ENCODE data around the gene RFLNA. TPM values are rescaled to one million over a fixed set of nuclear protein-coding genes. Genes with fewer than 3 reads are reported as not detected.

RFLNA gene
- total and polyA plus RNA-seq, 2 donors (not counting 1 experiment from before 2014, with no cell fraction given), result not detected

DNA sequence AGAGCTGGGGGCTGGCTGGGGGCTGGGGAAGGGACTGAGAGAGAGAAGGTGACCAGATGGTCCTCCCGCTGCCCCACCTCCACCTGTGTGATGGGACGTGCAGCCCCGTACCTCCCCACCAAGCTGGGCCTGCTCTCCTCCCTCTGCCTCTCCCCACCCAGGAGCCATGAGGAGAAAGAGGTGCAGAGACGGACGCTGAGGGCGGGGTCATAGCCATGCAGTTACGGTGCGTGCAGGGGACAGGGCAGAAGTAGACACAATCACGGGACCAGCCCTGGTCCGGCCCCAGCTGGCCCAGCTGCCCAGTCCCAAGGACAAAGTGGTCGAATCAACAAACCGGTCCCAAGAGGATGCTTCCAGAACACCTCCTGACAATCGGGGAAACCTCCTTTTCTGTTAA, 33.2 kb downstream of the RFLNA start:
- Mint-ChIP-seq H3K27me3 (no peaks in the 10 kb centered on the region), H3K9me3 (ENCODE audit: insufficient read depth) (peaks cover 4% of the 10 kb centered on the region), H3K27ac (no peak overlapping the region), H3K4me1 (no peaks in the 10 kb centered on the region), H3K4me3 (no peak overlapping the region)
- CTCF ChIA-PET, result no interaction called here
- intact Hi-C loops (cut with micrococcal nuclease), result no loop called here
- DNase-seq, result no peak
- Histone ChIP-seq H3K36me3 (replicated peaks in 1 of 2; ENCODE audit: control extremely low read depth in 1 of 2, control insufficient read depth in 1 of 2, extremely low read depth in 1 of 2, insufficient read depth in 2 of 2, low read length in 1 of 2) (peaks cover 0 to 52% of the 10 kb centered on the region in 2 experiments), H2AFZ (ENCODE audit: insufficient read depth, low read depth, low read length, poor library complexity, severe bottlenecking) (no peak overlapping the region), H3K9me3 (ENCODE audit: control extremely low read depth in 1 of 3, control insufficient read depth in 2 of 3, insufficient read depth in 1 of 3, low read length in 2 of 3) (peaks cover 0 to 34% (median 13%) of the 10 kb centered on the region in 3 donors), H3K4me2 (replicated peaks; ENCODE audit: low read depth, low read length, poor library complexity, severe bottlenecking) (no peak overlapping the region), H3K27me3 (replicated peaks in 1 of 4; ENCODE audit: control extremely low read depth in 1 of 4, control insufficient read depth in 3 of 4, insufficient read depth in 4 of 4, low read length in 3 of 4) (no peaks in the 10 kb centered on the region), H3K4me1 (ENCODE audit: control insufficient read depth in 2 of 2, insufficient read depth in 2 of 2, low read length in 2 of 2) (no peaks in the 10 kb centered on the region), H3K9ac (ENCODE audit: low read length) (no peak overlapping the region), H3K4me3 (ENCODE audit: control extremely low read depth in 1 of 5, extremely low read depth in 1 of 5, insufficient read depth in 1 of 5, low read depth in 2 of 5, low read length in 4 of 5) (no peak overlapping the region), H3K79me2 (ENCODE audit: control insufficient read depth, insufficient read depth, low read length) (no peaks in the 10 kb centered on the region), H4K20me1 (ENCODE audit: control insufficient read depth, insufficient read depth, low read length, poor library complexity, severe bottlenecking) (no peaks in the 10 kb centered on the region), H3K27ac (ENCODE audit: low read length in 2 of 2) (no peak overlapping the region)
- no peak for ATAC-seq (ENCODE audit: low read depth)
- POLR2A ChIA-PET, result no interaction called here
- 93% methylated on average over 12 of the region's 13 CpGs for WGBS (ENCODE audit: insufficient coverage)
- TF ChIP-seq EZH2 (IDR thresholded peaks at IDR 0.05; ENCODE audit: borderline replicate concordance, insufficient read depth, low read depth, low read length, poor library complexity, severe bottlenecking), result no peak
- TF ChIP-seq, protein P1, sequence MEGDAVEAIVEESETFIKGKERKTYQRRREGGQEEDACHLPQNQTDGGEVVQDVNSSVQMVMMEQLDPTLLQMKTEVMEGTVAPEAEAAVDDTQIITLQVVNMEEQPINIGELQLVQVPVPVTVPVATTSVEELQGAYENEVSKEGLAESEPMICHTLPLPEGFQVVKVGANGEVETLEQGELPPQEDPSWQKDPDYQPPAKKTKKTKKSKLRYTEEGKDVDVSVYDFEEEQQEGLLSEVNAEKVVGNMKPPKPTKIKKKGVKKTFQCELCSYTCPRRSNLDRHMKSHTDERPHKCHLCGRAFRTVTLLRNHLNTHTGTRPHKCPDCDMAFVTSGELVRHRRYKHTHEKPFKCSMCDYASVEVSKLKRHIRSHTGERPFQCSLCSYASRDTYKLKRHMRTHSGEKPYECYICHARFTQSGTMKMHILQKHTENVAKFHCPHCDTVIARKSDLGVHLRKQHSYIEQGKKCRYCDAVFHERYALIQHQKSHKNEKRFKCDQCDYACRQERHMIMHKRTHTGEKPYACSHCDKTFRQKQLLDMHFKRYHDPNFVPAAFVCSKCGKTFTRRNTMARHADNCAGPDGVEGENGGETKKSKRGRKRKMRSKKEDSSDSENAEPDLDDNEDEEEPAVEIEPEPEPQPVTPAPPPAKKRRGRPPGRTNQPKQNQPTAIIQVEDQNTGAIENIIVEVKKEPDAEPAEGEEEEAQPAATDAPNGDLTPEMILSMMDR (IDR thresholded peaks at IDR 0.05), result no peak

DNA sequence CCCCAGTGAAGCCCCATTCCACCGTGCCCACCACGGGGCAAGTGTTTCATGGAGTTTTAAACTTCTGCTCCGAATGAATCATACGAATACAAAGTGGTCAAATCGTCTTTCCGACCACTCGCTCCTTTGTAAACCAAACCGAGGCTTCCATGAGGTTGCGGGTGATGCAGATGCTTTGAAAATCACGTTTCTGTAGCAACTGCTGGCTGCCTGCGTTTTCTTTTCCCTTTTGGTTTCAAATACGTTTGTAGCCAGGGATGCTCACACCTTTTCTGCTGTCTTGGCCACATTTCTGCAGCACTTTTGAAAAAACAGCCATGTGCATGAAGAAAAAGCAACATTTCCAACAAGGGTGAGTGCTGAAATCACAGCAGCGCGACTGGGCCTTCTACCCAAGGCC, 33.7 kb downstream of the RFLNA start:
- Mint-ChIP-seq H3K9me3 (ENCODE audit: insufficient read depth) (peaks cover 3% of the 10 kb centered on the region), H3K27ac (no peak overlapping the region), H3K4me1 (no peaks in the 10 kb centered on the region), H3K4me3 (no peak overlapping the region), H3K27me3 (no peaks in the 10 kb centered on the region)
- Histone ChIP-seq H2AFZ (ENCODE audit: insufficient read depth, low read depth, low read length, poor library complexity, severe bottlenecking) (no peak overlapping the region), H3K79me2 (ENCODE audit: control insufficient read depth, insufficient read depth, low read length) (no peaks in the 10 kb centered on the region), H3K9me3 (ENCODE audit: control extremely low read depth in 1 of 3, control insufficient read depth in 2 of 3, insufficient read depth in 1 of 3, low read length in 2 of 3) (peaks cover 0 to 31% (median 10%) of the 10 kb centered on the region in 3 donors), H4K20me1 (ENCODE audit: control insufficient read depth, insufficient read depth, low read length, poor library complexity, severe bottlenecking) (no peaks in the 10 kb centered on the region), H3K36me3 (replicated peaks in 1 of 2; ENCODE audit: control extremely low read depth in 1 of 2, control insufficient read depth in 1 of 2, extremely low read depth in 1 of 2, insufficient read depth in 2 of 2, low read length in 1 of 2) (peaks cover 0 to 52% of the 10 kb centered on the region in 2 experiments), H3K27ac (ENCODE audit: low read length in 2 of 2) (no peak overlapping the region), H3K27me3 (replicated peaks in 1 of 4; ENCODE audit: control extremely low read depth in 1 of 4, control insufficient read depth in 3 of 4, insufficient read depth in 4 of 4, low read length in 3 of 4) (no peaks in the 10 kb centered on the region), H3K9ac (ENCODE audit: low read length) (no peak overlapping the region), H3K4me1 (ENCODE audit: control insufficient read depth in 2 of 2, insufficient read depth in 2 of 2, low read length in 2 of 2) (no peaks in the 10 kb centered on the region), H3K4me3 (ENCODE audit: control extremely low read depth in 1 of 5, extremely low read depth in 1 of 5, insufficient read depth in 1 of 5, low read depth in 2 of 5, low read length in 4 of 5) (no peak overlapping the region), H3K4me2 (replicated peaks; ENCODE audit: low read depth, low read length, poor library complexity, severe bottlenecking) (no peak overlapping the region)
- WGBS (ENCODE audit: insufficient coverage), result 96% methylated on average over 14 of the region's 14 CpGs
- ATAC-seq (ENCODE audit: low read depth), result no peak
- TF ChIP-seq, protein P1 (IDR thresholded peaks at IDR 0.05), result no peak
- TF ChIP-seq EZH2 (IDR thresholded peaks at IDR 0.05; ENCODE audit: borderline replicate concordance, insufficient read depth, low read depth, low read length, poor library complexity, severe bottlenecking), result no peak
- no peak for DNase-seq
- CTCF ChIA-PET, result no interaction called here
- POLR2A ChIA-PET, result no interaction called here
- intact Hi-C loops (cut with micrococcal nuclease), result no loop called here
